ENCODE data around the gene AUTS2.

The AUTS2 gene

DNA sequence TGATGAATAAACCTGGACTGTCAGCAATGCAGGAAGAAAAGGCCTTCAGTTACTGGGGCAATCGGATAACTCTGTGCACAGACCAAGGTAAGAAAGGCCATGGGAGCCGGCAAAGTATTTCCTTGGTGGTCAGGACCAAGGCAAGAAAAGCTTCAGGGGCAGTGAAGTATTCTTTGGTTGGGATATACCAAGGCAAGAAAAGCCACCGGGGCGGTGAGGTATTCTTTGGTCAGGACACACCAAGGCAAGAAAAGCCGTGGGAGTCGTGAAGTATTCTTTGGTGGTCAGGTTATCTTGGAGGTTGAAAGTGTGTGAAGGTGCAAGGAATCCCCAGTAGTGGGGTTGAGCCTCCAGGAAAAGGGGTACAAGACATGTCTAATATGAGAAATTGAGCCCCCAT, 1238.7 kb downstream of the AUTS2 start:
- DNase-seq, result no peak

DNA sequence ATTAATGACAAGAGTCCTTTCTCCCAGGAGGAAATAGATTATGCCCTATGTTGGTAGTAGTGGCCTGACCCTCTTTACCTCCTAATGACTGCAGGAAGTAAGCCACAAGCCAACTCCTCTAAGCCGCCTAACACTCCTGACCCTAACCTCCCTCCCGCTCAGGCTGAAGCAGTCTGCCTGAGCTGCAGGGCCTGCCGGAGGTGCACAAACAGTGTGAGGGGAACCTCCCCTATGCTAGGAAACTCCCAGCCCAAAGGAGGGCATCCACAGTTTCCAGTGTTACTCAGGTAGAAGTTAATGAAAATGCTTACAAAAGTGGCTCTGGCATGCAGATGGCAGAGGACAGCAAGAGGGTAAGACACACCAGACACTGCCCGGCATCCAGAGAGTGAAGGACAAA, 1239.3 kb downstream of the AUTS2 start:
- DNase-seq, result no peak

DNA sequence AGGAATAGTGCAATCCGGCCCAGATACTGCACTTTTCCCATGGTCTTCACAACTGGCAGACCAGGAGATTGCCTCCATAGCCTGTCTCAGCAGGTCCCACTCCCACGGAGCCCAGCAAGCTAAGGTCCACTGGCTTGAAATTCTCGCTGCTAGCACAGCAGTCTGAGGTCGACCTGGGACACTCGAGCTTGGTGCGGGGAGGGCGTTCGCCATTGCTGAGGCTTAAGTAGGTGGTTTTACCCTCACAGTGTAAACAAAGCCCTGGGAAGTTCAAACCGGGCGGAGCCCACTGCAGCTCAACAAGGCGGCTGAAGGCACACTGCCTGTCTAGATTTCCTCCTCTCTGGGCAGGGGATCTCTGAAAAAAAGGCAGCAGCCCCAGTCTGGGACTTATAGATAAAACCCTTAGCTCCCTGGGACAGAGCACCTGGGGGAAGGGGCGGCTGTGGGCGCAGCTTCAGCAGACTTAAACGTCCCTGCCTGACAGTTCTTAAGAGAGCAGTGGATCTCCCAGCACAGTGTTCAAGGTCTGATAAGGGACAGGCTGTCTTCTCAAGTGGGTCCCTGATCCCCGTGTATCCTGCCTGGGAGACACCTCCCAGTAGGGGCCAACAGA, 1240.1 kb downstream of the AUTS2 start:
- no peak for DNase-seq

Data from activated T-cell treated with anti-CD3 and anti-CD28 coated beads, Interleukin-2, amount 50 U/mL, for 48 hours (primary cell).